ENCODE measurements around the gene ERBB2. TPM values are rescaled to one million over a fixed set of nuclear protein-coding genes. Genes with fewer than 3 reads are reported as not detected.

The ERBB2 gene
- total RNA-seq, 1 experiment from 2014 or later, result 216 TPM

DNA sequence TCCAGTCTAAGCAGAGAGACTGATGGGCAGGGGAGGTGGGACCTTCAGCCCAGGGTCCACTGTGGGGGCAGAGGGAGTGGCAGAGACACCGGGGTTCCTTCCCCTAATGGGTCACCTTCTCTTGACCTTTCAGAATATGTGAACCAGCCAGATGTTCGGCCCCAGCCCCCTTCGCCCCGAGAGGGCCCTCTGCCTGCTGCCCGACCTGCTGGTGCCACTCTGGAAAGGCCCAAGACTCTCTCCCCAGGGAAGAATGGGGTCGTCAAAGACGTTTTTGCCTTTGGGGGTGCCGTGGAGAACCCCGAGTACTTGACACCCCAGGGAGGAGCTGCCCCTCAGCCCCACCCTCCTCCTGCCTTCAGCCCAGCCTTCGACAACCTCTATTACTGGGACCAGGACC, 27.7 kb downstream of the ERBB2 start:
- Histone ChIP-seq H3K14ac (ENCODE audit: insufficient read depth, low read length) (no peak overlapping the region), H3K9ac (ENCODE audit: extremely low read depth, insufficient read length, low read length) (no peak overlapping the region), H3K27me3 (ENCODE audit: insufficient read depth, low read length) (no peaks in the 10 kb centered on the region), H3K18ac (ENCODE audit: insufficient read length, low read depth, low read length) (no peak overlapping the region), H2BK12ac (ENCODE audit: insufficient read length, low read depth, low read length) (no peak overlapping the region), H3K4ac (ENCODE audit: low read depth, low read length) (no peak overlapping the region), H2BK15ac (ENCODE audit: low read depth, low read length) (no peak overlapping the region), H3K56ac (ENCODE audit: insufficient read length, low read depth, low read length) (no peak overlapping the region), H2AFZ (ENCODE audit: low read length) (no peak overlapping the region), H4K20me1 (ENCODE audit: control insufficient read depth, insufficient read depth, insufficient read length) (no peaks in the 10 kb centered on the region), H2BK20ac (ENCODE audit: low read depth, low read length, poor library complexity, severe bottlenecking) (no peak overlapping the region), H4K5ac (ENCODE audit: insufficient read length, low read depth, low read length) (no peak overlapping the region), H4K8ac (replicated peaks; ENCODE audit: insufficient read length, low read depth, low read length) (no peak overlapping the region), H3K9me3 (ENCODE audit: control insufficient read depth, low read depth, low read length) (no peaks in the 10 kb centered on the region), H3K23me2 (ENCODE audit: insufficient read length, low read depth, low read length, poor library complexity, severe bottlenecking) (peaks cover 5% of the 10 kb centered on the region), H3K79me1 (ENCODE audit: insufficient read depth, low read depth, low read length, poor library complexity, severe bottlenecking) (no peaks in the 10 kb centered on the region), H3K79me2 (ENCODE audit: insufficient read depth, low read length) (no peaks in the 10 kb centered on the region), H2AK5ac (ENCODE audit: insufficient read length, low read length) (no peak overlapping the region), H3K23ac (ENCODE audit: insufficient read length, low read depth, low read length) (no peak overlapping the region), H3K27ac (ENCODE audit: insufficient read length, low read depth, low read length) (no peak overlapping the region), H3T11ph (ENCODE audit: low read length) (no peak overlapping the region), H4K91ac (ENCODE audit: insufficient read length, low read depth, low read length) (no peak overlapping the region), H2BK5ac (ENCODE audit: insufficient read length, low read length) (no peak overlapping the region), H2BK120ac (ENCODE audit: low read depth, low read length, poor library complexity, severe bottlenecking) (no peak overlapping the region), H3K4me2 (ENCODE audit: insufficient read depth, insufficient read length, low read length) (no peak overlapping the region), H3K4me1 (ENCODE audit: insufficient read depth, low read length) (peaks cover 1% of the 10 kb centered on the region; the same call in 1 of the 2 replicates)
- no peak overlapping the region; a peak in 1 of 7 replicates for H3K27ac Mint-ChIP-seq
- TF ChIP-seq, protein P1, sequence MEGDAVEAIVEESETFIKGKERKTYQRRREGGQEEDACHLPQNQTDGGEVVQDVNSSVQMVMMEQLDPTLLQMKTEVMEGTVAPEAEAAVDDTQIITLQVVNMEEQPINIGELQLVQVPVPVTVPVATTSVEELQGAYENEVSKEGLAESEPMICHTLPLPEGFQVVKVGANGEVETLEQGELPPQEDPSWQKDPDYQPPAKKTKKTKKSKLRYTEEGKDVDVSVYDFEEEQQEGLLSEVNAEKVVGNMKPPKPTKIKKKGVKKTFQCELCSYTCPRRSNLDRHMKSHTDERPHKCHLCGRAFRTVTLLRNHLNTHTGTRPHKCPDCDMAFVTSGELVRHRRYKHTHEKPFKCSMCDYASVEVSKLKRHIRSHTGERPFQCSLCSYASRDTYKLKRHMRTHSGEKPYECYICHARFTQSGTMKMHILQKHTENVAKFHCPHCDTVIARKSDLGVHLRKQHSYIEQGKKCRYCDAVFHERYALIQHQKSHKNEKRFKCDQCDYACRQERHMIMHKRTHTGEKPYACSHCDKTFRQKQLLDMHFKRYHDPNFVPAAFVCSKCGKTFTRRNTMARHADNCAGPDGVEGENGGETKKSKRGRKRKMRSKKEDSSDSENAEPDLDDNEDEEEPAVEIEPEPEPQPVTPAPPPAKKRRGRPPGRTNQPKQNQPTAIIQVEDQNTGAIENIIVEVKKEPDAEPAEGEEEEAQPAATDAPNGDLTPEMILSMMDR (conservative IDR thresholded peaks at IDR 0.05), result no peak
- H3K4me3 Mint-ChIP-seq, result peak overlapping the region in 1 of 2 experiments; percentile 7; a peak in 1 of 5 replicates
- H3K27me3 Mint-ChIP-seq (ENCODE audit: low read depth), result no peaks in the 10 kb centered on the region; the same call in 1 of the 2 replicates
- no peaks in the 10 kb centered on the region for H3K9me3 Mint-ChIP-seq
- peaks cover 18 to 23% of the 10 kb centered on the region in 2 experiments for H3K4me1 Mint-ChIP-seq
- H3K36me3 Mint-ChIP-seq (ENCODE audit: insufficient read depth in 1 of 3, low read depth in 3 of 3), result peaks cover 43 to 70% (median 65%) of the 10 kb centered on the region in 3 experiments
- WGBS (ENCODE audit: extremely low coverage, insufficient read length, low lambda C conversion rate), result no CpG with 5 or more reads among the region's 10 CpGs
- no peak for DNase-seq
